Right kidney (tissue), 1 donor: ENCODE data around the gene RICTOR.

Source experiments
- DNase-seq: peaks from one replicate; pipeline ENCODE4 v3.0.0-alpha.2; 2016

The RICTOR gene

DNA sequence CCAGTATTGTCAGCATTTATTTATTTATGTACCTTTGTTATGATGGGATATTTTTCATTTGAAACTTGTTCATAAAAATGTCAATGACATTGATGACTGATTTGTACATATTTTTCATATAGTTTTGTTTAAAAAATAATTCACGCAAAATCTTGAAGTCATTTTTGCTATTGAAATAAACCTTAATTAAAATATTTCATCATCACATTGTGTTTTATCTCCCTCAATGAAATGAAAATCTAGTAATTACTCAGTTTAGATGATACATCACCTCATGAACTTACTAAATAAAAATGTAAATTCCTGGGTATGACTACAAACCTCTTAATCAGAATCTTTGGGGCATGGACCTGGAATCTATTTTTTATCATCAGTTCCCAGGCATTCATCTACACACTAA is 138.8 kb downstream of the RICTOR start:
- no peak for DNase-seq

DNA sequence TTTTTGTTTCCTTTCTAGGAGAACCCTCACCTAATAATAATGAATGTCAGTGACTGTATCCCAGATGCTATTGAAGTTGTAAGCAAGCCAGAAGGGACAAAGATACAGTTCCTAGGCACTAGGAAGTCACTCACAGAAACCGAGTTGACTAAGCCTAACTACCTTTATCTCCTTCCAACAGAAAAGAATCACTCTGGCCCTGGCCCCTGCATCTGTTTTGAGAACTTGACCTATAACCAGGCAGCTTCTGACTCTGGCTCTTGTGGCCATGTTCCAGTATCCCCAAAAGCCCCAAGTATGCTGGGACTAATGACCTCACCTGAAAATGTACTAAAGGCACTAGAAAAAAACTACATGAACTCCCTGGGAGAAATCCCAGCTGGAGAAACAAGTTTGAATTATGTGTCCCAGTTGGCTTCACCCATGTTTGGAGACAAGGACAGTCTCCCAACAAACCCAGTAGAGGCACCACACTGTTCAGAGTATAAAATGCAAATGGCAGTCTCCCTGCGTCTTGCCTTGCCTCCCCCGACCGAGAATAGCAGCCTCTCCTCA is 141.3 kb downstream of the RICTOR start:
- DNase-seq = no peak

DNA sequence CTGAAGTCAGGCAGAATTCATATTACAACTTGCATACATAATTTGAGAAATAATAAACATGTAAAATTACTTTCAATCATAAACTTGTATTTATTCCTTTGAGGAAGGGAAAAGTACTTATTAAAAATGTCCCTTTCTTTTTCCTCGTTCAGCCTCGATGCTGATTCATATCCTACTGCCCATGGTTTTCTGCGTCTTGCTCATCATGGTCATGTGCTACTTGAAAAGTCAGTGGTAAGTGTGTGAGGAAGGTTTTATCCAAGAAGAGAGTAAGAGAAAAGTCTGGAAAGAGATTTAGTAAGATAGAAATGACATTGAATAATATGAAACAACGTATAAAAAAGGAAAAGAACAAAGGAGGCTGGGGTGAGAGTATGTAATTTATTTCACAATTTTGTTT is 142.5 kb downstream of the RICTOR start:
- no peak for DNase-seq

DNA sequence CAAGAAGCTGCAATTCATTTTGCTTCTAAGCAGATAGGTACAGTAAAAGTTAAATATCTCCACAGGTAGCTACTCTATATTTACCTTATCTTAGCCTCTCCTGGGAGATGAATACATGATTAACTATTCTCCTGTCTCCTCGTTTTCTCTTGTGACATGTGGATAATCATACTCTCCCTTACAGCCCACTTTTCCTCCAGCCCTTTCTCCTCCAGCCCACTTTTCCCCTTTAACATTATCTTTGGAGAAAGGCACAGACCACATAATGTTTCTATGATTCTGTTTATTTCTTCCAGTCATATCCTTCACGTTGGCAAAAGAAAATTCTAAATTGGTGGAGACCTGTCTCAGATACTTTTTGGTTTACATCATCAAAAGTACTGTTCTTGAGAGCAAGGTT is 144.4 kb downstream of the RICTOR start:
- DNase-seq = no peak

DNA sequence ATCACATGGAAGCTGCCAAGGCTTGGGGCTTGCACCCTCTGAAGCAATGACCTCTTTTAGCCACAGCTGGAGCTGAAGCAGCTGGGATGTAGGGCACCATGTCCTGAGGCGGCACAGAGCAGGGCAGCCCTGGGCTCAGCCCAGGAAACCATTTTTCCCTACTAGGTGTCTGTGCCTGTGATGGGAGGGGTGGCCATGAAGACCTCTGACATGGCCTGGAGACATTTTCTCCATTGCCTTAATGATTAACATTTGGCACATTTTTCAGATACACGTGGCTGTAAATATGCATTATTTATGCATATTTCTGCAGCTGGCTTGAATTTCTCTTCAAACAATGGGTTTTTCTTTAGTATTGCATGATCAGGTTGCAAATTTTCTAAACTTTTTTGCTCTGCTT is 146.7 kb downstream of the RICTOR start:
- DNase-seq = no peak

DNA sequence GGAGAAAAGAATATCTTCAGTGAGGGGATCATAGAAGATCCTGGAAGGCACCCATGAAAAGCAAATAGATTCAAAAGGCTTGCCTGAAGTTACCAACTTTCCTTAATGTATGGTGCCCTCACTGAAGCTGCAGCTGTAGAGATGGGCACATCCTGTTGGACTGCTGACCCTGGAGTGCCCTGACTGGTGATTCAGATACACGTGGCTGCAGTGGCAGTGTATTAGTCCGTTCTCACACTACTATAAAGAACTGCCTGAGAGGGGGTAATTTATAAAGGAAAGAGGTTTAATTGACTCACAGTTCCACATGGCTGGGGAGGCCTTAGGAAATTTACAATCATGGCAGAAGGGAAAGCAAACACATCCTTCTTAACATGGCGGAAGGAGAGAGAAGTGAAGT is 148.1 kb downstream of the RICTOR start:
- DNase-seq = no peak

DNA sequence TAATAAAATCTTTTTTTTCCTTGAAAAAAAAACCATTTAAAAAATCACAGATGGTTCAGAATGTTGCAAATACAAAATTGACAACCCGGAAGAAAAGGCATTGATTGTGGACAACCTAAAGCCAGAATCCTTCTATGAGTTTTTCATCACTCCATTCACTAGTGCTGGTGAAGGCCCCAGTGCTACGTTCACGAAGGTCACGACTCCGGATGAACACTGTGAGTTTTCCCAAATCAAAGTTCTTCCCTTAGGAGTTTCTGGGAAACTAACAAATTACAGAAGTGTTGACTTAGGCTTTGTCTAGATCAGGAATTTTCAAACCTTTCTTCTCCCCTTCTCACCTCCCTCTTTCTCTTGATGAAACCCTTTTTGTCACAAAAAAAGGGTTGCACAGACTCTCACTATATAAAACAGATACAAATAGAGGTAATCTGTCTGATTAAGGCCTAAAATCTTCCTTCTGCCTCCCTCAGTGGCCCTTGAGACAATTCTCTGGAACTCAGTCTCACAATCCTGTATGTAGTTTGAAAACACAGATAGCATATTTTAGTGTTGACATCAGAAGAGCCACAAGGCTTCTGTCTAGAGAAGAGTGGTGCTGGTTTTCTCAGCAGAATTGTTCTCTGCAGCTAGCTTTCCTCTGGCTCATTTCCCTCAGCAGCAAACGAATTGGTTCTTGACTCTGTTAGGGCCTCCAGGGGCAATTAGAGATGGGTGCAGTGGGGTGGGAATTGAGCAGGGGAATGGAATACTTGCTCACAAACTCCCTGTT is 148.9 kb downstream of the RICTOR start:
- no peak for DNase-seq

DNA sequence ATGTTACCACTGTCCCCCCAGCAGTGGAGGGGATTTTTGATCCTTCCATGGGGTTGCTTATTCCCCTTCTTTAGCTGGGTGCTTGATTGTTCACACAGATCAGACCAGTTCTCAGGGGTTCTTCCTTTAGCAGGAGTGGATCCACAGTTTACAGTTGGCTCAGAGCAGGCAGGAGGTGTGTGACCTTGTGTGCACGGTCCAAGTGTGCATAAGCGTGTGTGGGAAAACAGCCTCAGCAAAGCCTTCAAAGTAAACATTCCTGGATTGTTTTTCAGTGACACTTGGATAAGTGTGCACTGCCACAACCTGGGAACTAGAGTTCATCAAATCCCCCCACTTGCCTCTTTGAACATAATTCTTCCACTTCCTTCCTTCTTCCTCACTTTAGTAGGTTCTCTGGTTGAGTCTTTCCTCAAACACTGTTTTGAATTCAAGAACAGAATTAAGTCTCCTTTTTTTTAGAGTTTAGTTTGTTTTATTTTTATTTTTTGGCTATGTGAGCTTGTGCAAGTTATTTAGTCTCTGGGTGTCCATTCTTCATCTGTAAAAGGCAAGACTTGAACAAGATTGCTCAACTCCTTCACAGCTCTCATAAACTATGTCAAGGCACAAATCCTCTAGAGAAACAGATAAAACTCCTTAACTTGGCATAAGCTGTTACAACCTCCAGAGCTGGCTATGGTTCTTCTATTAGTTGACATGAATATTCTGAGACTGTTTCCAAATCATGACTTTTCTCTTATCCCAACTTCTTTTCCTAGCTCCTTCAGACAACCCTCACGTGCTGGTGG is 150.3 kb downstream of the RICTOR start:
- DNase-seq = no peak

DNA sequence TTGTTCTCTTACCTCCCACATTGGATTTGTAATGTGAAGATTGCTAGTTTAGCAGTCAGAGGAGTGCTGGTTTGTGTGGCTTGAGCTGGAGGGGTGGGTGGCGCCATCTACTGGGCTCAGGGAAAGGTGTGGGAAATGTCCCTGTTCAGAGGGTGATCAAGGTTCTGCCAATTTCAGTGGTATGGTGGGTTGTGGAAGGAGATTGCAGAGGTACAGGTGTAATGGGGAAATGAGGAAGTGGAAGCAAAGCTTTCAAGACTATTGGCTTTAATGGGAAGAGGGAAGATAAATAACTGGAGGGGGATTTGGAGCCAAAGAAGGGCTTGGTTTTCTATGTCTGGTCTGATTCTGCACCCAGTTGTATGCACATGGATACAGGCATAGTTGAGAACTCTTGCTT is 152.0 kb downstream of the RICTOR start:
- no peak for DNase-seq

DNA sequence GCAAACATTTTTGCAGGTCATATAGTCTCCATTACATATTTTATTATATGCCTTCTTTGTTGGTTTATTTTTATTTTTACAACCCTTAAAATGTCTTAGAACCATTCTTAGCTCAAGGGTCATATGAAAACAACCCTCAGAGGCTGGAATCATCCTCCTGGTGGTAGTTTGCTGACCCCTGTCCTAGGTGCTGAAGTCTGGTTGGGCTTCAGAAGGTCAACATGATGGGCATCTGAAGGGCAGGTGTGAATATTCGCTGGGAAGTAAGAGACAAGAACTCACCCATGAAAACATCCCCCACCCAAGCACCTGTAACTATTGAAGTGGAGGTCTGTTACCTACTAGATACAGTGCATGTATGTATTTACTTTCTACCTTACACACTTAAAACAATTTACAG is 153.0 kb downstream of the RICTOR start:
- no peak for DNase-seq

DNA sequence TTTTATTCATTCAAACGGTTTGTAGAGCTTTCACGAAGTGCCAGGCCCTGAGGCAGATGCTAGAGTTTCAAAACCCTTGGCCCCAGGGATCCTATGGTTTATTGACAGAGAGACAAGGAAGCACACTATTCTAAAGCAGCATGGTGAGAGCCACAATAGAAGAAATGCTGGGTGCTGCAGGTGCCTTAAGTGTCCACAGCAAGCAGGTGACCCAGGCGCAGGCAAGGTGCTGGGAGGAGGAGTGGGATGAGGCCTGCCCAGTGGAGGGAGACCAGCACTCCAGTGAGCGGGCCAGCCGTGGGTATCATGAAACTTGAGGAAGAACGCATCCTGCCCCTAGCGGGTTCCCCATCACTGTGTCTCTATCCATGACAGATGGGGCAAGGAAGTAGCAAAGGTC is 157.4 kb downstream of the RICTOR start:
- no peak for DNase-seq

DNA sequence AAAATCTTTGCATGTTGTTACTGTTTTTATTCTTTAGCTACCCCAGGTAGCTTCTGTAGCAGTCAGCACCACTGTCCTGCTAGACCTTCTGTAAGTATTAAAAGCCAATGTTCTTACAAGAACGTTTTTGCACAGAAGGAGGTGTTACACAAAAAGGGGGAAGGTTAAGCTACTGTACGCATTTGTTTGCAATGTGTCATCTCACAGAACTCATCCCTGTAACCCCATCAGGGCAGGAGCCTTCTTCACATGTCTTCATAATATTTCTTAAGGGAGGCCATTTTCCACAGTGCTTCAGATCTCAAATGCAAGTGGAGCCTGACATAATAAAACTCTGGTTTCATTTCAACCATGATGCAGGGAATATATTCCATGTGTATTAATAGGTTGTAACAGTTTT is 160.5 kb downstream of the RICTOR start:
- DNase-seq = no peak

DNA sequence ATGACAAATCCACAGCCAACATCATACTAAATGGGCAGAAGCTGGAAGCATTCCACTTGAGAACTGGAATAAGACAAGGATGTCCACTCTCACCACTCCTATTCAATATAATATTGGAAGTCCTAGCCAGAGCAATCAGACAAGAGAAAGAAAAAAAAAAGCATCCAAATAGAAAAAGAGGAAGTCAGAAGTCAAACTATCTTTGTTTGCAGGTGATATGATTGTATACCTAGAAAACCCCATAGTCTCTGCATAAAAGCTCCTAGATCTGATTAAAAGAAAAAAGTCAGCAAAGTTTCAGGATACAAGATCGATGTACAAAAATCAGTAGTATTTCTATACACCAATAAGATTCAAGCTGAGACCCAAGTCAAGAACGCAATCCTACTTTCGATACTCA is 162.3 kb downstream of the RICTOR start:
- DNase-seq = no peak

DNA sequence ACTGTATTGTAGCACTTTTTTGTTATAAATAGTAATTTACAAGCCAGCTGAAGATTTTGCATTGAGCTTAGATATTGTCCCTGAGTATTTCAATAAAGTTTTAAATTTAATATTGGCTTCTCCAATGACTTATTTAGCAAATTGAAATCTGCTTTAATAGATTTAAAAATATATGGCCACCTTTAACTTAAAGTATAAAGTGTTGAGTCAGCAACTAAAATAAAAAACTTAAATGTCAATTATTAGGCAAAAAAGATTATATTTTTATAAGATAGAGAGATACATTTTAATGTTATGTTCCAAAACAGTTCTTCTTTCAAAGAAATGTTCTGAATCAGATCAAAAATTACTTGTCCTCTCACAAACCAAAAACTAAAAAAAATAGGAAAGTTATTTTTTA is 167.7 kb downstream of the RICTOR start:
- no peak for DNase-seq

DNA sequence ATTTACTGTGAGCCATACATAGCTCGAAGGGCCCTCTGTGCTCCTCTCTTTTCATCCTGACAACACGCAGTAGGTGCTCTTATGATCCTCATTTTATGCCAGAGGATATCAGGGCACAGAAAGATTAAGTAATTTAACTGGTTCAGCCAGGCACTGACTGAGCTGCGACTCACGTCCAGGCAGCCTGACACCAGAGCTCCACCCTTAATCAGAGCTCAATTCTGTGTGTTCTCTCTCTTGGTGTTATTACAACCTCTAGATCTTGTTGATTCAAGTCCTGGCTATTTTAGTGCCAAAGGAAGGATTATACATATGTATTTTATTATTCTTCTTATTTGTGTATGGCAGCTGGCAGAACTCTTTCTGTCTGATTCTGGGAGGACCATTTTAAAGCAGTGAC is 168.7 kb downstream of the RICTOR start:
- no peak for DNase-seq

DNA sequence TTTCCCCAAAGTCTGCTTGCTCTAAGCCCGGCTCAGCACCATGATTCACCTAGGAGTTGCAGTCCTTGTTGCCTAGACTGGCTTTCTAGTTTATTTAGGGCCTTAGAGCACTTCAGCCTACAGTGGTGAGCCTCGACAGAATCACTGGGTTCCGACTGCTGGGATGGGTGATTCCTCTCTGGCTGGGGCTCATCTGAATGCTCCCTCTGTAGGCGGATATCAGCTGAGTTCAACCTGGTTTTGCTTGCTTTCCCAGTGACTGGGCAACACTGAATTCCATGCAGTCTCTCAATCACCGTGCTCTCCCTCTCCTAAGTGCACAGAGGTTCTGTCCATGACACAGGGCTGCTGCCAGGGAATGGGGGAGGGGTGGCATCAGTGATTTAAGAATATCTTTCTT is 174.3 kb downstream of the RICTOR start:
- DNase-seq = no peak

DNA sequence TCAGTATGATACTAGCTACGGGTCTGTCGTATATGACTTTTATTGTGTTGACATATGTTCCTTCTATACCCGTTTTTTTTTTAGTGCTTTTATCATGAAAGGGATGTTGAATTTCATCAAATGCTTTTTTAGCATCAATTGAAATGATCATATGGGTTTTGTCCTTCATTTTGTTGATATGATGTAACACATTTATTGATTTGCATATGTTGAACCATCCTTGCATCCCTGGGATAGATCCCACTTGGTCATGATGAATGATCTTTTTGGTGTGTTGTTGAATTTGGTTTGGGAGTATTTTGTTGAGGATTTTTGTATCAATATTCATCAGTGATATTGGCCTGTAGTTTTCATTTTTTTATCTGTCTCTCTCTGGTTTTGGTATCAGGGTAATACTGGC is 177.4 kb downstream of the RICTOR start:
- no peak for DNase-seq

DNA sequence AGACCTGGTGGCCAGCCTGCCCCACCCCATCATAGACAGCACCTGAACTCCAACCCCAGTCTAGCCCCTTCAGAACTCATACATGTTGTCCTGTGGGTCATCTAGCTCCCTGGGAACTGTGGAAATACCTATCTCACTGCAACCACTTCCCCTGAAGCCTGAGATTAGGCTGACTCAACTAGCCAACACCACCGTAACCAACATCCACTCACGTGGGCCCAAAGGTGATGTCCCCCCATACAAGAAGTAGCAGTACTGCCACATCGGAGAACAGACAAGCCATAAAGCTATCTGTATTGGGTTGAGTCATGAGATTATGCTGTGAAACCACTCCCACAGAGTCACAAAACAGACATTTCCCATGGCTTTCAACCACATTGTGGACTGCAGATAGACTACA is 181.8 kb downstream of the RICTOR start:
- no peak for DNase-seq

DNA sequence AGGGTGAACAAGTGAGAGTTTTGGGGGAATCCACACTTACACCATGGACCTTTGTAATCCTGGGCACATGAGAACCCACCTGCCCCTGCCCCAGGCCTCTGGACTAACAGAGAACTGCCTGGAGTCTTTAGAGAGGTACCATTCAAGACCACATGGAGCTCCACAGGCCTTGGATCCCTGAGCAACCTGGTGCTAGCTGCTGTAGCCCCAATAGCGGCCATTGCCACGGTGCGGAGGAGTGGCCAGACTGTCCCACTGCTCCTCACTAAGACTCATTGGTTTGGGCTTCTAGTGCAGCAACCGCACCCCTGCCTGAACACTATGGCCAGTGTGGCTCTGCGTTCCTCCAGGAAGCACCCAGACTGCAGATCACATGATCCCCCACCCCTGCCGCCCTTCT is 182.6 kb downstream of the RICTOR start:
- no peak for DNase-seq

DNA sequence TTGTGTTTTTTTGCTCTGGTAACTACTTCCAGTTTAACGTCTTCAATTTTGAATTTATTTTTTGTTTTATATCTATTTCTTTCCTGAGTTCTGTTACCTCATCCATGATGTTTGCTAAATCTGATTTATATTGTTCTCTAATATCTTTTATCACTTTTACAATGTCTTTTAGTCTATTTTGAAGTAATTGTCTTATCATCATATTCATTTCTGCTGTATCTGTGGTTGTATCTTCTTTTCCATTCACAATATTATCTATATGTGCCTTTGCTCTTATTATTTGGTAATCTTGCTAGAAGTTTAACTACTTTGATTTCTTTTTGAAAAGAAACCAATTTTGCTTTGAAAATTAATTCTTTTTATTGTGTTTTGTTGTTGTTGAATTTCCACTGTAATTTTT is 184.8 kb downstream of the RICTOR start:
- DNase-seq = no peak

DNA sequence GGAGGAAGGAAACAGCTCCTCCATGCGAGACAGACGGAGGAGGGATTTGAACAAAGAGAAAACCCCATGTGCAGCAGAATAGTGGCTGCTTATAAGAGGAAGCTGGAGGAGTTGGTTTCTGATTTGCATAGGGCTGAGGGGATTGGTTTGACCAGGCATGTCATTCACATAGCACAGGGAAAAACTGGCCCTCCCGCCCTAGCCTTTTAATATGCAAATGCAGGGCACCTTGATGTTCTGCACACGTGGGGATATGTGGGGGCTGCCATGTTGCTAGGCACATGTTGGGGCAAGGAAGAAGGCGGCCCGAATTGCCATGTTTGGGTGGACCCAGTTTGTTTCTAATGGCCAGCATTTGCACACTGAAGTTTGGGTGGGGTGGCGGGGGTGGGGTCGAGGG is 186.2 kb downstream of the RICTOR start:
- DNase-seq = no peak
